Effector CD8-positive, alpha-beta T cell (primary cell): ENCODE measurements around the gene CACYBP.
A peak's percentile ranks its signal among the peaks of the same experiment; 100 is the strongest.

Experiments used
- DNase-seq: peaks from one replicate; lab custom pipeline; 2025; lab: John Stamatoyannopoulos, UW

The CACYBP gene

DNA sequence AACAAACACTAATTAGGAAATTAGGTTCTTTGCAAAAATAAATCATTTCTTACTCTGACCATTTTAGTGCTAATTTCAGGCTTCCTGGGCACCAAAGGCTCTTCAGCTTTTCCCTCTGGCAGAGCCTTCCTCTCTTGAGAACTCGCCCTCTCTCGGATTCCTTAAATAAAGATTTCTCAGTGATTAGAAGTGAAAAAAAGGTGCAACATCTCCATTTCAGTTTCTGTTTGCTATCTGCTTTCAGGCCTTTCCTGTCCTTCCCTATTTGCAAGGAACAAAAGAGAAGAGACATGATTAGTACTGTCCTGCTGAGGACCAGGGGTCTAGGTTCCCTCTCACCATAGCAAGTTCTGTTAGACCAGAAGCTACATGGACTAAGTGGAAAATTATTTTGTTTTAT is 27.8 kb upstream of the CACYBP start:
- no peak for DNase-seq

DNA sequence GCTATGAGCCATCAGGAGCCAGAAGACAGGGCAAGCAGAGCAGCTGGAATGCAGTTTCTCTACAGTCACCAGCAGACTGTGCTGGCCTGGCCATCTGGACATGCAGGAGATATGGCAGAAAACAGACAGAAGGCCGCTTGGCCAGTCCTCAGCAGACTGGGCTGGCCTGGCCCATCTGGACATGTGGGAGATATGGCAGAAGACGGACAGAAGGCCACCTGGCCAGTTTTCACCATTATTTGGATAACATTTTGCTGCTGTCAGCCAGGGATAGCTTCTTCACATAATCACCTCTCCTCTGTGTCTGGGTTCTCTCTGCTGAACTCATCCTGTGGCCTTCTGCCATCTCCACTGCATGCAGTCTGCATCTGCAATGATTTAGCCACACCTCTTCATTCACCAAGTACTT is 25.0 kb upstream of the CACYBP start:
- DNase-seq = no peak

DNA sequence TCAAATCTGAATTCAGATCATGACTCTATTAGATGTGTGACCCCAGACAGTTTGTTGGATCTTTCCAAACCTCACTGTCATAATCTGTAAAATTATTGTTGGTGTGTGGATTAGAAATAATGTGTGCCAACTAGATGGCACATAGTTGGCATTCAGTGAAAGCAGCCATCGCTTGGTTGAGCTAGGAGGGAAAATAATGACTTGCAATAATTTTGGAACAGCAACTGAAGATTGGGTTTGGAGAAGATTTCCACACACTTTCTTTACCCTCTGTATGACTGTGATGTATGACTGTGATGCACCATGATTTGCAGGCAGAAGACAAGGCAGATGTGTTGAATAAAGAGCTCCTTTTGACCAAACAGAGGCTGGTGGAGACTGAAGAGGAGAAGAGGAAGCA is 24.0 kb upstream of the CACYBP start:
- DNase-seq = no peak

DNA sequence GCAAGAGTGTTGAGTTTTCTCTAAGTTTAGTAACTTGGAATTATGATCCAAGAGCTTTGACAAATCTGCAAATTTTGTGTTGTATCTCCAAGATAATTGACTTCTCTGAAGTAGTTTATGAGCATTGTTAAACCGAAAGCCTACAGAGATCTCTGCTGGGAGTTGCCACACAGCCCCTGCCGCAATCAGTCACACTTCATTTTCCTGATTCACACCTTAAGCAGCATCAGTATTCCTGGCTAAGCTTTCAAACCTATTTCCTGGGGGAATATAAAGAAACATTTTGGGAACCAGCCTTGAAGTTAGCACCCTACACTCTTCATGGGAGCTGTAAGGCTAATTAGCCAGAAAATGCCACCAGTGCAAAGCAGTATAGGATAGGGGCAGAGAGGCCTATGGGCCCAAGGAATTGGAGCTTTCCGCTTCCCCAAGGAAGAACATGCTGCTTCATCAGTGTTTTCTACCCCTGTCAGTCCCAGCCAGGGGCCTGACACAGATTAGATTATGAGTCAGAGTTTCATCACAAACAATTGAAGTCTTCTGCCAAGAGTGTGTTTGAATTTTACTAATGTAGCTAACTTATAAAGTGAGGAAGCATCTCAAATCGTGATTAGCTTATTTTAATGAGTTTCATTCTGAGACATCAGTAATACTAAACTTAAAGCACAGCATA is 23.2 kb upstream of the CACYBP start:
- no peak for DNase-seq

DNA sequence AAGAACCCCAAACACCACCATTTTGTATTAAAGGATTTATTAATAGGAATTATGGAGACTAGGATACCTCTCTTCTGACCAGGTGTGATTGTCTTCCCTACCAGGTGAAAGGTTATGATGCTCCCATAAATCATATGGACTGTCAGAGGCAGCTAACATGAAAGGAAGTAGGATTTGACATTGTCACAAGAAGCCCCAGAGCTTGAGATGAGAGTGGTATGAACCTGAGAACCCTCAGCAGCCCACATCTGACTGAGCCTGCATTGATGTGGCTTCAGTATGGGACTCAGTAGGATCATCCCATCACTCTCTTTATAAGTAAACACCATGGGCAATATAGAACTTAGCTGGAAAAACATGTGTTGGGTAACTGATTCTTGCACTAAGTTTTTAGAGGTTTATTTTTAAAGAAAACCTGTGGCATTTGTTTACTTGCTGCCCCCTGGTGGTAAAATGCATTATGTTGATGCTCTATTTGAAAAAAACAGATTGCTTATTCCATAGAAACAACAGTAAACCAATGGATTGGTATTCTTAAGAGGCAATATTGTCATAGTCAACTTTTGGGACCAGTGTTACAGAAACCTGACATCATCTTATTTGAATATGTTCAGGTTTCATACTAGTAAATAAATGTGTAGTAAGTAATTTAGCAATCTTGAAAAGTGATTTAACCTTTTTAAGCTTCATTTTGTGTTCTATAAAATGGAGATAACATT is 16.6 kb upstream of the CACYBP start:
- no peak for DNase-seq

DNA sequence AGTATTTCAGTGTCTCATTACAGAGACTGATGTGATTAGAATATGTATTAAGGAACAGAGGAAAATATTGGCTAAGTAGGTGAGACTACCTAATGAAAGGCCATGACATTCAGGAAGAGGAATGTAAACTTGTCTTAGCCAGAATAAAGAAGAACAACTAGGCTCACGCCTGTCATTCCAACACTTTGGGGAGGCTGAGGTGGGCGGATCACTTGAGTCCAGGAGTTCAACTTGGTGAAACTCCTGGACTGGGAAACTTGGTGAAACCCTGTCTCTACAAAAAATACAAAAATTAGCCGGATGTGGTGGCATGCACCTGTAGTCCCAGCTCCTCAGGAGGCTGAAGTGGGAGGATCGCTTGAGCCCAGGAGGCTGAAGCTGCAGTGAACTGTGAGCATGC is 14.8 kb upstream of the CACYBP start:
- no peak for DNase-seq

DNA sequence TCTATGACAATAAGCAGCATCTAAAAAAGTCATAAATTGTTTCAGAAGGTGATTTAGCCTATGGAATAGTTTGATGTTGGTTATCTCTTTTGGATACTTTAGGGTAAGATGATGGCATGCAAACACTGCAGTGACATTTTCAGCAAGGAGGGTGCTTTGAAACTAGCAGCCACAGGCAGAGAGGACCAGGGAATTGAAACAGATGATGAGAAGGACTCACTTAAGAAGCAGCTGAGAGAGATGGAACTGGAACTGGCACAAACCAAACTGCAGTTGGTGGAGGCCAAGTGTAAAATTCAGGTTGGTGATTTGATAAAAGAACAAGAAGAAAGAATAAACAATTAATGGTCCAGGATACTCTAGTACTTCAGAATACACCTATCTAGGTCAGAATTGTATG is 11.2 kb upstream of the CACYBP start:
- no peak for DNase-seq

DNA sequence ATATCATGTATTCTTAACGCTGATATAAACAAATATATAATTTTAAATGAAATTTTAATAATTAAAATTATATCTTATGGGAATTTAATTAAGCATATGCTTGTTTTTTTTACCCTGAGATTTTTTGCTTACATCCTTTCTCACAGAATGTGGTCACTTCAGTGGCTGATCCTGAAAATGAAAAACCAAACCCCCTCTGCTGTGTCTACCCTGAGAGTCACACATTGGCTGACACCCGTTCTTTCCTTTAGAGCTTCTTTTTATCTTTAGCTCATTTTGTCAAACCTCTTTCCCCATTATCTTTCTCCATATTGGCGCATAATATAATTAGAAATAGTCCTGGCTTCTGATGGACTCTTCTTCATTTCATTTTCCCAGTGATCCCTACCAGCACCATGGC is 10.8 kb upstream of the CACYBP start:
- no peak for DNase-seq

DNA sequence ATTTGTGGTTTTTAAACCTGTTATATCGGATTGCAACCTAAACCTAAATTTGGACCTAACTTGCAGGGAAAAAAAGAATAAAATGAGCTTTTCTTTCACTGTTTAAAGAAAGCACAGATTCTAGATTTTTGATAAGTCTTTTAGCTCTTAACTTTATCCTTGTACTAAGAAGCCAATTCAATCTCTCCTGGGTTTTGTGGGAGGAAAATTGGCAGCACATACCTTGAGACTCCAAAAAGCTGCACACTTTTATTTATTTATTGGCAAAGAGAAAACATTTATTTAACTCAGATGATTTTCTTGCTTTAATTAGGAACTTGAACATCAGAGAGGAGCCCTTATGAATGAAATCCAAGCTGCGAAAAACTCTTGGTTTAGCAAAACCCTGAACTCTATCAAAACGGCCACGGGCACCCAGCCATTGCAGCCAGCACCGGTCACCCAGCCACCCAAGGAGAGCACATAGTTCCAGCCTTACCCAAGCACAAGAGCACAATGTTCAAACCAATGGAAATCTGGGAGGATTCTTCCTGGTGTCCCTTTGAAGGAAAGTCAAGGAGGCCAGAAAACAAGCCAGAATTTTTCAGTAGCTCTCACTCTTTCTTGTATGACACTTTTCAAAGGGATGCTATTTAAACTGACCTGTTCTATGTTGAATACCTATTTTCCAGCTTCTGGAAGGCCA is 10.1 kb upstream of the CACYBP start:
- DNase-seq = no peak

DNA sequence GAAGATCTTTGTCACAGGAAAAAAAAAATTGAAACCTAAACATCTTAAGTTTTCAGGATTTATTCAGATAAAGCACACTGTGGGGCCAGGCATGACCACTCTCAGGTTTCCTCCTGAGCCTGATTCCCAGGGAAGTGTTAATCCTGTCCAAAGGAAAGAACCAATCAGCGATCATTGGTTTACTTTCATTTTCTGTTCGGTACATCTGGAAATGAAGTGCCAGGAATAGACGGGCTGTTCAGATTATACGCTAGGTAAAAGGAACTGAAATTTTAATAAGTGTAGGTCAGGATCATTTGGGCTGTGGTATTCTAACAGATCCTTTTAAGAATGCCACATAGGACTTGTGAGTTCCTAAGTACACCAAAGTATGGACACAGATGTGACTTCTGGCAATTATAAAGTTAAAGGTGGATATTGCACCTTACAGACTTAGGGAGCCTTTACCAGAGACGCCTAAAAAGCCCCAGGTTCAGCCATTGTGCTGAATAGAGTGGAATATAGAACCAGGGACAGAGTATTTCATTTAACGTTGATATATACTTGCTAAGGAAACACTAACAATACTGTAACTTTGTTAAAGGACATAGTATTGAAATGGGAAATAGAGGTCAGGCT is 9.3 kb upstream of the CACYBP start:
- no peak for DNase-seq

DNA sequence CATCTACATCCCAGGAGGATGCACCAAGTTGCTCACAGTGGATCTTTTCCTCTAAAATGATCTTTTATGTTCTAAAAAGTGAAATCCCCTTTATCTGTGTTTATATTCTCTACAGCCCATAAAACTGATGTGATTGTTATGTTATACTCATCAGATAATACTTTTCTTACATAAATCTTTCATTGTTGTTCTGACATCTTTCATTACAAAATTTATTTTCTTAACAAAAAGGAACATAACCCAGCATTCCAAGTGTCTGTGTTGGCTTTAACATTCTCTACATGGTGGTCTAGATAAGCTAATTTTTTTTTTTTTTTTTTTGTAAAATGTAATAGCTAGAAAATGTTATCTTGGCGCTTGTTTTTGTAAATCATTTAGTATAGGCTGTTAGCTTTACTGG is 8.3 kb upstream of the CACYBP start:
- no peak for DNase-seq

DNA sequence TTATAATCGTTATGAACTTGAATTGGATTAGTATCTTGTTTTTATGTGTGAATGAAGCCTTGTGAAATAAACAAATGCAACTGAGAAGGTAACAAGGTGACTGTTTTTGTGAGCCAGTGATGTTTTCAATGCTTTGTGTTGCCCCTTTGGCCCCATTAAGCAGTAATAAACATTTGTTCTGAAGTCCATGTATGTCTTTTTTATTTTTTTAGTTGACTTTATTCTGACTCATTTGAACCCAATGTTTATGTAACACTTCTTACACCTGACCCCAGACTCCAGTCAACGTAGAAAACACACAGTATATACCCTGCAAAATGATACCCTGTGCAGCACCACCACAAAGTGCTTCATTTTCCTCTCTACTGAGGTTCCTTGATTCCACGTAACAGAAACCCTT is 4.6 kb upstream of the CACYBP start:
- DNase-seq = no peak

DNA sequence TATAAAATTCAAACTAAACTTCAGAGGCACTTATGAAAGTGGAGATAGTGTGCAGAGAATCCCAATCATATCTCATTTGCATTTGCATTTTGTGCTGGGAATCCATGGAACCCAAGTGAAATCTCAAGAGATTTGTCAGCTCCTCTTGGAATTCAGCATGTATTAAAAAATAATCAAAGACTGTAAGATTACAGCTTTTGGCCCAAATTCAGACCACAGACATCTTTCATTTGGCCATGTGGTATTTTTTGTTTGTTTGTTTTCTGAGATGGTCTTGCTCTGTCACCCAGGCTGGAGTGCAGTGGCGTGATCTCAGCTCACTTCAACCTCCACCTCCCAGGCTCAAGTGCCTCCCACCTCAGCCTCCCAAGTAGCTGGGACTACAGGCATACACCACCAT is 3.8 kb upstream of the CACYBP start:
- DNase-seq = no peak

DNA sequence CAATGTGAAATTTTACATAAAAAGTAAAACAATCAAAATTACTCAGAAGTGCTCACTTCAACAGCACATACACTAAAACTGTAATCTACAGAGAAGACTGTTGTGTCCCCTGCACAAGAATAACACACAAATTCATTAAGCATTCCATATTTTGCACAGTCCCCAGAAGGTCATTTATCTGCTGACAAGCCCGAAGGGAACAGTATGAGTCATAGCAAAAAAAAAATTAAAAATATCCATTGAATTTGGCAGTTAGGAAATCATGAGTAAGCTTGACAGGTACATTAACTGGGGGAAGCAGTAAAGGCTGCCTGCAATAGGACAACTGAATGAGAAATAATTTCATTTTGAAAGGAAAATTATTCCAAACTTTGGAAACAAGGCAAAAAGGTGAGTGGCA is 3.3 kb upstream of the CACYBP start:
- DNase-seq = no peak

DNA sequence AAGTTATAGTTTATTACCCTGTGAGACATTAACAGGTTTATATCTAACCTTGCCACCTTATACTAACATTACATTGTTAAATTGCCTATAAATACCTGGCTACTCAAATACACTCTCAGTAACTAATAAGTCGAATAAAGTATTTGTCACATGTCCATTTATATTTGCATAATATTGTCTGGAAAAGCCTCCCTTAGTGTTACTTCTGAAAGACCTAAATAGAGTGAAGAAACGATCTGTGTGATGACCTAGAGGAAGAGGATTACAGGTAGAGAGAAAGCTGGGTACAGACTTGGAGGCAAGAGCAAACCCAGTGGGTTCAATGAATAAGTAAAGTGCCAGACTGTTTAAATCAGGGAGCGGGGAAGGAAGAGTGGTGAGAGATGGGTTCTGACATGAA is 2.7 kb upstream of the CACYBP start:
- DNase-seq = no peak

DNA sequence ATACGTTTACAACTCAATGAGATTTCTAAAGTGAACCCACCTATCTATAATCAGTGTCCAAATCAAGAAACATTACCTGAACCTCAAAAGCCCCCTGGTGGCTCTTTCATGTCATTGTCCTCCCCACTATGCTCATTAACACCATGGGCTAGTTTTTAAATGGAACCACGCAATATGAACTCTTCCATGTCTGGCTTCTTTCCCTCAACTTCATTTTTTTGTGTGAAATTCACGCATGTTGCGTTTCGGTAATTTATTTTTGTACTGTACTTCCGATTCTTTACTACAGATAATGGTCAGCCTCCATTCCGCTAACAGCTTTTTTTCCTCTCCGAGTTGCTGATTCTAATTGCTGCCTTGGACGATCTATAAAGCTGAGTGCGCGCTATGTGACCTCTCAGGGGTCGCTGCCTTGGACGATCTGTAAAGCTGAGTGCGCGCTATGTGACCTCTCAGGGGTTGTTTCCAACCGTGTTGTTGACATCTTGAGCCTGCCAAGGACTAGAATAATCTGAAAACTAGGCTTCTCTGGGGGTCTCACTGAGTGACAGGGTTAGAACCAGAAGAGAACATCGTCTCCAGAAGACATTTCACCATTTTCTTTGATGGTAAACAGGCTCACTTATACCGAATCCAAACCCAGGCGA is 1.1 kb upstream of the CACYBP start:
- peak; percentile 12 for DNase-seq

DNA sequence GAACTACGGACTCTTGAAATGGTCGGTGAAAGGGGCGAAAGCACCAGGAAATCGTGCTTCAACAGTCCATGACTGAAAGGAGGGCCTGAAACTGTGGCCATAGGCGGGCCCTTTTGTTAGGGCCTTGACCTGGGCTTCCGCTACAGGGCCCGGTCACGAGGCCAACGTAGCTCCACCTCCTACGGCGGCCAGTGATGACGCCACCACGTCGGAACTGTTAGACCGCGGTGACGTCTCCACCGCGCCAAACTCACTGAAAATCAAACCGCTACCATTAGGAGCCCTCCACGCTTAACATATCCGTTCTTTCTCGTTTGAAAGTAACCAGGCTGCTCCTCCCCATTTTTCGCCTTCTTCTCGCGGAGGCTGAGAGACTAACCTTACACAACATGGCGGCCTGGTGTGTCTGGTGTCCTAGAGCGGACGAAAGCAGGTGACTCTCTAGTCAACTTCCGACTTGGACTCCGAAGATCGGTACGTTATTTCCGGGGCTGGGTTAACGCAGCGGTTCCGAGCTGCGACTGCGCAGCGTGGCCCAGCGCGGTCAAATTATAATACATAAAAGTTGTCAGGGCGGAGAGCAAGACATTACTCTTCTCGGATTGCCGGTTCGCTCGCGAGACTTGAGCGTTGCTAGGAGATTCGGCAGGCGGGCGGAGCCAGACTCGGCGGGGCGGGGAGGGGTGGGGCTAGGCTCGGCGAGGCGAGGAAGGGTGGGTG is 371 bp upstream of the CACYBP start:
- peak; percentile 98 for DNase-seq

DNA sequence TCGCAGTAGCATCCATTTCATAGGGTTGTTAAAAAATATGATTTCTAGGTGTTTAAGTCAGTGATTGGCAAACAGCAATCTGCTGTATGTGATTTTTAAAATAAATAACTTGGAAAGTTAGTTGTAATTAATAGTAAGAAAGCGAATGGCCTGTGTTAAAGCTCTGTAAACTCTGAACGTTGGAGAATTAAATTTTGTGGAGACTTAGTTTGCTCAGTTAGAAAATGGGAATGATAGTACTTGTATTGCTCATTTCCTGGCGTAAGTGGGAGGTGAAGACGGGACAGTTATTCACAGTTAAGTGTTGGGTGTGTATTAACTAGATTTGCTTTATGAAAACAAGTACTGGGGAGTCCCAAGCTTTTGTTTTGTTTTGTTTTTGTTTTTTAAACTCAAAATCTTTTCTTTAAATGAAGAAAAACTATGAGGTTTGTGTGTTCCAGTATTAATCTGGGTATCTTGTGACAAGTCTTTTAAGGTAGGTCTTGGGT is 995 bp downstream of the CACYBP start:
- no peak for DNase-seq

DNA sequence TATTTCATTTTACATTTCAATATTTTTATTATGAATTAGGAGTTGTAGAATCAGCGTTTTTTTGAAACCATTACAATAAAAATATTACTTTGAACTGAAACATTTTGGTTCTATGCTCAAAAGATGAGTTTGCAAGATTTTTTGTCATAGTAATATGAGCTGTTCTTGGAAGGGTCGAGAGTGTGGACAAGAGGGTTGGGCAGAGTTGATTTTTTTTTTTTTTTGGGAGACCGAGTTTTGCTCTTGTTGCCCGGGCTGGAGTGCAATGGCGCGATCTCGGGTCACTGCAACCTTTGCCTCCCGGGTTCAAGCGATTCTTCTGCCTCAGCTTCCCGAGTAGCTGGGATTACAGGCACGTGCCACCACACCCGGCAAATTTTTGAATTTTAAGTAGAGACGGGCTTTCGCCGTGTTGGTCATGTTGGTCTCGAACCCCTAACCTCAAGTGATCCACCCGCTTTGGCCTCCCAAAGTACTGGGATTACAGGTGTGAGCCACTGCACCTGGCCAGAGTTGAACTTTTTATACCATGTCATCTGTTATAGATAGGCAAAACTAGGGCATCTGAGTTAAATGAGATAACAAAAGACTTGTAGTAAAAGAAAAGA is 3.3 kb downstream of the CACYBP start:
- no peak for DNase-seq

DNA sequence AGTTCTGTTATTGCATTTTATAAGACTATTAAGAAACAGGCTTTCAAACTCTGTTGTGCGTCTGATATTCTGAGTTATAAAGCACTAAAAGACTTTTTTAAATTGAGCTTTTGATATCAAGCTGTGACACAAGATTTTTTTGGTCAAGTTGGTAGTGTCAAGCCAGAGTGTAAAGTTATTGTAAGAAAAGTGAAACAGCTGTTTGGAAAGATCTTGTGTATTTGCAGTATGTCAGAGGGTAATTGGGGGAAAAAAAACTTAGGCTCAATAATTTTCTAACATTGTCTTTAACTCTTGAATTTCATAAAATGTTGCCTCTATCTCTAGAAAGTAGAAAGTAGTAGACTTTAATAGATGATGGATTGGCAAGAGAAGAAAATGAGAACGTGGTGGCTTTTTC is 3.8 kb downstream of the CACYBP start:
- no peak for DNase-seq
